A549 (cell line): ENCODE measurements around the gene SLC38A10. TPM values are rescaled to one million over a fixed set of nuclear protein-coding genes. Genes with fewer than 3 reads are reported as not detected.

ENCODE experiments used
- ATAC-seq, 2 experiments: fragments of 200-7000 bp in 1 of 2; fragments of >200 bp in 1 of 2; cut with Nextera tagmentation in 1 of 2; cut with Tn5 transposase in 1 of 2; 3 replicates each; pipeline versions ENCODE4 v1.8.0 to v1.9.1; 2018 to 2020; ENCODE audit warnings: mild to moderate bottlenecking in 1 of 2, moderate library complexity in 1 of 2
- CTCF ChIA-PET: fragments of 300-600 bp; sonication (Branson Sonifier 250); formaldehyde crosslinking; extraction: SDS; loops from one replicate; lab custom pipeline; 2021; ENCODE audit warnings: antibody characterized with exemption, inconsistent platforms; lab: Yijun Ruan, JAX
- POLR2A ChIA-PET: fragments of 350-600 bp; formaldehyde crosslinking; extraction: SDS; loops from one replicate; lab custom pipeline; 2021; ENCODE audit warnings: antibody characterized with exemption, inconsistent platforms; lab: Yijun Ruan, JAX
- DNase-seq, 2 experiments: peaks; one replicate each; pipeline versions ENCODE4 v3.0.0 to v3.0.0-alpha.2; 2011 to 2016; ENCODE audit warnings: low read depth in 1 of 2, low spot score in 1 of 2
- FAIRE-seq: peaks from 2 replicates; lab custom pipeline; 2011; peaks lifted over from hg19 to GRCh38; lab: Jason Lieb, UNC
- H3K27ac ChIP-seq, 2 experiments: fragments of >200 bp; sonication (Bioruptor Twin); formaldehyde crosslinking; 3 replicates each; pipeline ENCODE4 v1.5.1; 2016 to 2017
- H3K4me1 ChIP-seq: fragments of >200 bp; sonication (Bioruptor Twin); formaldehyde crosslinking; 3 replicates; pipeline ENCODE4 v1.6.1; 2016
- H3K4me2 ChIP-seq: fragments of >200 bp; sonication (Bioruptor Twin); formaldehyde crosslinking; 3 replicates; pipeline ENCODE4 v1.6.1; 2016
- H3K4me3 ChIP-seq: fragments of >200 bp; sonication (Bioruptor Twin); formaldehyde crosslinking; 3 replicates; pipeline ENCODE4 v1.5.1; 2016
- H3K9me3 ChIP-seq: fragments of >200 bp; sonication (Bioruptor Twin); formaldehyde crosslinking; 3 replicates; pipeline ENCODE4 v1.6.1; 2016
- BHLHE40 ChIP-seq: IDR thresholded peaks from 2 replicates; pipeline ENCODE4 v1.6.1; 2012; ENCODE audit warnings: low read depth, low read length, inconsistent platforms
- CEBPB ChIP-seq, 2 experiments: fragments of >200 bp in 1 of 2; sonication (Bioruptor Twin) in 1 of 2; formaldehyde crosslinking in 1 of 2; IDR thresholded peaks; 2 replicates each; pipeline ENCODE4 v1.6.1; 2012 to 2016
- CHD2 ChIP-seq: fragments of 150-350 bp; IDR thresholded peaks from 2 replicates; pipeline ENCODE4 v1.6.1; 2014; ENCODE audit warnings: low read length; ENCODE audit not compliant: partially characterized antibody
- CHD4 ChIP-seq: fragments of 200-600 bp; sonication (generic); IDR thresholded peaks from 2 replicates; pipeline ENCODE4 v1.6.1; 2016; ENCODE audit warnings: antibody characterized with exemption, mild to moderate bottlenecking, borderline replicate concordance
- EHF ChIP-seq: fragments of 250-450 bp; sonication (Bioruptor Pico); IDR thresholded peaks from 2 replicates; pipeline ENCODE4 v1.5.0; 2020; ENCODE audit warnings: mild to moderate bottlenecking
- FOSL2 ChIP-seq, 2 experiments: fragments of 450-650 bp in 1 of 2; fragments of >200 bp in 1 of 2; sonication (Bioruptor Twin) in 1 of 2; formaldehyde crosslinking; IDR thresholded peaks; 2 replicates each; pipeline versions ENCODE4 v1.5.0 to v1.6.1; 2016 to 2020; ENCODE audit warnings: mild to moderate bottlenecking in 1 of 2, moderate library complexity in 1 of 2
- GATA3 ChIP-seq: IDR thresholded peaks from 2 replicates; pipeline ENCODE4 v1.6.1; 2012; ENCODE audit warnings: borderline replicate concordance
- HEYL ChIP-seq: fragments of 250-450 bp; sonication (Bioruptor Pico); IDR thresholded peaks from 2 replicates; pipeline ENCODE4 v1.8.0; 2021; ENCODE audit warnings: mild to moderate bottlenecking, moderate library complexity
- HOXA7 ChIP-seq: fragments of 250-450 bp; sonication (Bioruptor Pico); IDR thresholded peaks from 2 replicates; pipeline ENCODE4 v1.5.0; 2020; ENCODE audit warnings: mild to moderate bottlenecking, moderate library complexity
- HOXB13 ChIP-seq: fragments of 250-450 bp; sonication (Bioruptor Pico); IDR thresholded peaks from 2 replicates; pipeline ENCODE4 v1.5.0; 2020; ENCODE audit warnings: low read depth, mild to moderate bottlenecking, moderate library complexity
- HOXB5 ChIP-seq: fragments of 250-450 bp; sonication (Bioruptor Pico); IDR thresholded peaks from 2 replicates; pipeline ENCODE4 v1.5.0; 2020; ENCODE audit warnings: mild to moderate bottlenecking, moderate library complexity
- KDM1A ChIP-seq: fragments of 200-600 bp; sonication (generic); IDR thresholded peaks from 2 replicates; pipeline ENCODE4 v1.6.1; 2016; ENCODE audit warnings: low read depth, mild to moderate bottlenecking
- KDM5A ChIP-seq: fragments of 200-600 bp; sonication (generic); IDR thresholded peaks from 2 replicates; pipeline ENCODE4 v1.6.1; 2016; ENCODE audit warnings: antibody characterized with exemption, mild to moderate bottlenecking
- NPAS2 ChIP-seq: fragments of 250-450 bp; sonication (Bioruptor Pico); IDR thresholded peaks from 2 replicates; pipeline ENCODE4 v1.8.0; 2022; ENCODE audit warnings: mild to moderate bottlenecking, moderate library complexity, borderline replicate concordance
- RARB ChIP-seq: fragments of 250-450 bp; sonication (Bioruptor Pico); IDR thresholded peaks from 2 replicates; pipeline ENCODE4 v1.8.0; 2021; ENCODE audit warnings: mild to moderate bottlenecking, moderate library complexity
- RCOR1 ChIP-seq: fragments of 150-350 bp; IDR thresholded peaks from 2 replicates; pipeline ENCODE4 v1.6.1; 2014; ENCODE audit warnings: antibody characterized with exemption, low read length, low read depth
- SREBF2 ChIP-seq: fragments of 450-650 bp; IDR thresholded peaks from 2 replicates; pipeline ENCODE4 v1.6.1; 2014; ENCODE audit warnings: mild to moderate bottlenecking, moderate library complexity
- TP53 ChIP-seq: fragments of 250-450 bp; sonication (Bioruptor Pico); IDR thresholded peaks from 2 replicates; pipeline ENCODE4 v1.5.0; 2021; ENCODE audit warnings: mild to moderate bottlenecking, moderate library complexity
- ZFP36 ChIP-seq: fragments of 450-650 bp; IDR thresholded peaks from 2 replicates; pipeline ENCODE4 v1.6.1; 2014; ENCODE audit warnings: borderline replicate concordance; ENCODE audit not compliant: partially characterized antibody
- WGBS: methylation state at CpG from one replicate; pipeline ENCODE4 v1.1.6; 2017; ENCODE audit errors: missing lambda C conversion rate; 5-methylcytosine and 5-hydroxymethylcytosine counted together
- polyA plus RNA-seq, 4 experiments: library from polyadenylated mRNA; depleted of rRNA in 3 of 4; stranded (reverse); fragments of >200 nt; fragmentation: RNase III in 1 of 4; extraction: RNeasy Plus Mini Kit Qiagen cat#74134 plus additional on column Dnase treatment in 1 of 4; gene quantifications; 2 replicates in 3 of 4; 3 replicates in 1 of 4; pipeline ENCODE4 v1.2.3, GENCODE V29; 2011 to 2017
- TF ChIP-seq, protein P1 (sequence below): IDR thresholded peaks from 2 replicates; pipeline ENCODE4 v1.6.1; 2012
- TF ChIP-seq, protein P2 (sequence below): fragments of >200 bp; sonication (Bioruptor Twin); formaldehyde crosslinking; IDR thresholded peaks from 2 replicates; pipeline ENCODE4 v1.6.1; 2016
- TF ChIP-seq, protein P3 (sequence below): IDR thresholded peaks from 2 replicates; pipeline ENCODE4 v1.6.1; 2012
- TF ChIP-seq, protein P4 (sequence below): IDR thresholded peaks from 2 replicates; pipeline ENCODE4 v1.6.1; 2012; ENCODE audit warnings: low read depth, borderline replicate concordance
- TF ChIP-seq, protein P5 (sequence below): fragments of 250-450 bp; sonication (Bioruptor Pico); IDR thresholded peaks from 2 replicates; pipeline ENCODE4 v1.5.0; 2021; ENCODE audit warnings: mild to moderate bottlenecking, moderate library complexity, borderline replicate concordance
- TF ChIP-seq, protein P6 (sequence below): fragments of 200-600 bp; sonication (generic); IDR thresholded peaks from 2 replicates; pipeline ENCODE4 v1.6.1; 2016; ENCODE audit warnings: antibody characterized with exemption, mild to moderate bottlenecking, moderate library complexity

Gene SLC38A10
- polyA plus RNA-seq, 2 of the 4 experiments (the other 2 are of a cell fraction), result 35.8 to 67.4 TPM

DNA sequence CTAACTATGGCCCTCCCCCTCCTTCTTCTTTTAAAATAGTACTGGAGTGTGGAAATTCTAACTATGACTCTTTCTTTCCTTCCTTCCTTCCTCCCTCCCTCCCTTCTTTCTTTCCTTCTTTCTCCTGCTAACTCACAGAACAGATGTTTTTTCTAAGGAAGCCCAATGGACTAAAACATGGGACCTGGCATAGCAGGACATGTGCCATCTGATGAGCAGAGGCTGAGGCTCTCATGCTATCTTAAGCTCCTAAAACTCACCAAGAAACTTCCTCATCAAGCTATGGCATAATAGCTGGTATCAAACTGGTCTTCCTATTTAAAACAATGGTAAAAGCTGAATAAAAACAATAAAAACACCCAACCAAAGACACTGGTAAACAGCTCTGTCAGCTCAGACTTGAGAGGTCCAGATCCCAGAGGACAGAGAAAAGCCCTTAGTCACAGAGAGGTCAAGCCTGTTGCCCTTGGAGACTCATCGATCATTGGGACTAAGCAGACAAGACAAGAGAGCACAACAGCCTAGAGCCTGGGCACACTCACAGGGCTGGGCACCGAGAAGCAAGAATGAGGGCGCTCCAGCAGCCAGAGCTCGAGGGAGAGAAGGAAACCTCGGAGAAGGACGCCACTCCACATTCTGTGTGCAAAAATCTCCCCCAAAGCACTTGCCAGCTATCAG is 27.6 kb downstream of the SLC38A10 start:
- ATAC-seq (no peak), DNase-seq (no peak), FAIRE-seq (no peak)
- H3K27ac ChIP-seq, result no peak overlapping the region
- no peak overlapping the region for H3K4me2 ChIP-seq
- no peaks in the 10 kb centered on the region for H3K9me3 ChIP-seq
- H3K4me3 ChIP-seq, result no peak overlapping the region
- no peaks in the 10 kb centered on the region for H3K4me1 ChIP-seq
- CTCF ChIA-PET, result interaction anchor here (0.7 to 2.8 kb wide), 5 partner anchors 15 to 217 kb away, joined by 3 to 12 read pairs (median 4); no protein-coding TSS in a partner anchor
- POLR2A ChIA-PET, result no interaction called here
- TF ChIP-seq NPAS2 (no peak), KDM5A (no peak), TP53 (no peak), HOXA7 (CRISPR knock-in tag) (no peak), BHLHE40 (no peak), CHD2 (no peak), SREBF2 (no peak), KDM1A (no peak), GATA3 (no peak), EHF (CRISPR knock-in tag) (no peak), HOXB13 (CRISPR knock-in tag) (no peak), RARB (CRISPR knock-in tag) (no peak), CHD4 (no peak), FOSL2 (IDR thresholded peaks at IDR 0.05) (no peak), FOSL2 (CRISPR knock-in tag; IDR thresholded peaks at IDR 0.05) (no peak), HEYL (CRISPR knock-in tag) (no peak)
- TF ChIP-seq, protein P1, sequence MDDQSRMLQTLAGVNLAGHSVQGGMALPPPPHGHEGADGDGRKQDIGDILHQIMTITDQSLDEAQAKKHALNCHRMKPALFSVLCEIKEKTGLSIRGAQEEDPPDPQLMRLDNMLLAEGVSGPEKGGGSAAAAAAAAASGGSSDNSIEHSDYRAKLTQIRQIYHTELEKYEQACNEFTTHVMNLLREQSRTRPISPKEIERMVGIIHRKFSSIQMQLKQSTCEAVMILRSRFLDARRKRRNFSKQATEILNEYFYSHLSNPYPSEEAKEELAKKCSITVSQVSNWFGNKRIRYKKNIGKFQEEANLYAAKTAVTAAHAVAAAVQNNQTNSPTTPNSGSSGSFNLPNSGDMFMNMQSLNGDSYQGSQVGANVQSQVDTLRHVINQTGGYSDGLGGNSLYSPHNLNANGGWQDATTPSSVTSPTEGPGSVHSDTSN, result no peak
- TF ChIP-seq, protein P2, sequence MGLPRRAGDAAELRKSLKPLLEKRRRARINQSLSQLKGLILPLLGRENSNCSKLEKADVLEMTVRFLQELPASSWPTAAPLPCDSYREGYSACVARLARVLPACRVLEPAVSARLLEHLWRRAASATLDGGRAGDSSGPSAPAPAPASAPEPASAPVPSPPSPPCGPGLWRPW, result no peak
- TF ChIP-seq, protein P3, sequence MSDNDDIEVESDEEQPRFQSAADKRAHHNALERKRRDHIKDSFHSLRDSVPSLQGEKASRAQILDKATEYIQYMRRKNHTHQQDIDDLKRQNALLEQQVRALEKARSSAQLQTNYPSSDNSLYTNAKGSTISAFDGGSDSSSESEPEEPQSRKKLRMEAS, result no peak
- TF ChIP-seq, protein P4, sequence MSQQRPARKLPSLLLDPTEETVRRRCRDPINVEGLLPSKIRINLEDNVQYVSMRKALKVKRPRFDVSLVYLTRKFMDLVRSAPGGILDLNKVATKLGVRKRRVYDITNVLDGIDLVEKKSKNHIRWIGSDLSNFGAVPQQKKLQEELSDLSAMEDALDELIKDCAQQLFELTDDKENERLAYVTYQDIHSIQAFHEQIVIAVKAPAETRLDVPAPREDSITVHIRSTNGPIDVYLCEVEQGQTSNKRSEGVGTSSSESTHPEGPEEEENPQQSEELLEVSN, result no peak
- WGBS, result 93% methylated on average over 6 of the region's 6 CpGs

DNA sequence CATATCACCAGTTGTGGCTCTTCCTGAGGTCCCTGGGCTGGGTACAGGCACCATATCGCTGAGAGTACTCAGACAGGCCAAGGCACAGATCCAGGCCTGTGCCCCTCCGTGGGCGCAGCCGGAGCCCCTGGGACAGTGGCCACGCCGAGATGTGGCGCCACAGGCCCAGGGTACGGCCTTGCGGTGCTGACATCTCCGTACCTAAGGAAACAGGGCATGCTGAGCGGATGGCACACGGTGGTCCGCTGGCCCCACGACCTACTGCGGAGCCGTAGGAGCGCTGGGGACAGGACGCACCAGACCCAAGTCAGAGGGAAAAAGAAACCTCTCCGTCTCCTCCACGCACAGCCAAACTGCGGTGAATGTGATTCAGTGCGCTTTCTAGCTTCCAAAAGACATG is 29.5 kb downstream of the SLC38A10 start:
- no peak for FAIRE-seq
- no peak overlapping the region for H3K4me3 ChIP-seq
- no peaks in the 10 kb centered on the region for H3K4me1 ChIP-seq
- TF ChIP-seq RCOR1, result no peak
- TF ChIP-seq, protein P1, result no peak
- TF ChIP-seq, protein P5, sequence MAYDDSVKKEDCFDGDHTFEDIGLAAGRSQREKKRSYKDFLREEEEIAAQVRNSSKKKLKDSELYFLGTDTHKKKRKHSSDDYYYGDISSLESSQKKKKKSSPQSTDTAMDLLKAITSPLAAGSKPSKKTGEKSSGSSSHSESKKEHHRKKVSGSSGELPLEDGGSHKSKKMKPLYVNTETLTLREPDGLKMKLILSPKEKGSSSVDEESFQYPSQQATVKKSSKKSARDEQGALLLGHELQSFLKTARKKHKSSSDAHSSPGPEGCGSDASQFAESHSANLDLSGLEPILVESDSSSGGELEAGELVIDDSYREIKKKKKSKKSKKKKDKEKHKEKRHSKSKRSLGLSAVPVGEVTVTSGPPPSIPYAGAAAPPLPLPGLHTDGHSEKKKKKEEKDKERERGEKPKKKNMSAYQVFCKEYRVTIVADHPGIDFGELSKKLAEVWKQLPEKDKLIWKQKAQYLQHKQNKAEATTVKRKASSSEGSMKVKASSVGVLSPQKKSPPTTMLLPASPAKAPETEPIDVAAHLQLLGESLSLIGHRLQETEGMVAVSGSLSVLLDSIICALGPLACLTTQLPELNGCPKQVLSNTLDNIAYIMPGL, result no peak
- TF ChIP-seq HEYL (CRISPR knock-in tag), result no peak
- no peak for TF ChIP-seq HOXB5 (CRISPR knock-in tag)
- no peak for TF ChIP-seq CEBPB (IDR thresholded peaks at IDR 0.05)
- TF ChIP-seq, protein P4, result no peak
- no peak for TF ChIP-seq KDM5A
- no peak for TF ChIP-seq ZFP36
- TF ChIP-seq GATA3, result no peak
- TF ChIP-seq, protein P6, sequence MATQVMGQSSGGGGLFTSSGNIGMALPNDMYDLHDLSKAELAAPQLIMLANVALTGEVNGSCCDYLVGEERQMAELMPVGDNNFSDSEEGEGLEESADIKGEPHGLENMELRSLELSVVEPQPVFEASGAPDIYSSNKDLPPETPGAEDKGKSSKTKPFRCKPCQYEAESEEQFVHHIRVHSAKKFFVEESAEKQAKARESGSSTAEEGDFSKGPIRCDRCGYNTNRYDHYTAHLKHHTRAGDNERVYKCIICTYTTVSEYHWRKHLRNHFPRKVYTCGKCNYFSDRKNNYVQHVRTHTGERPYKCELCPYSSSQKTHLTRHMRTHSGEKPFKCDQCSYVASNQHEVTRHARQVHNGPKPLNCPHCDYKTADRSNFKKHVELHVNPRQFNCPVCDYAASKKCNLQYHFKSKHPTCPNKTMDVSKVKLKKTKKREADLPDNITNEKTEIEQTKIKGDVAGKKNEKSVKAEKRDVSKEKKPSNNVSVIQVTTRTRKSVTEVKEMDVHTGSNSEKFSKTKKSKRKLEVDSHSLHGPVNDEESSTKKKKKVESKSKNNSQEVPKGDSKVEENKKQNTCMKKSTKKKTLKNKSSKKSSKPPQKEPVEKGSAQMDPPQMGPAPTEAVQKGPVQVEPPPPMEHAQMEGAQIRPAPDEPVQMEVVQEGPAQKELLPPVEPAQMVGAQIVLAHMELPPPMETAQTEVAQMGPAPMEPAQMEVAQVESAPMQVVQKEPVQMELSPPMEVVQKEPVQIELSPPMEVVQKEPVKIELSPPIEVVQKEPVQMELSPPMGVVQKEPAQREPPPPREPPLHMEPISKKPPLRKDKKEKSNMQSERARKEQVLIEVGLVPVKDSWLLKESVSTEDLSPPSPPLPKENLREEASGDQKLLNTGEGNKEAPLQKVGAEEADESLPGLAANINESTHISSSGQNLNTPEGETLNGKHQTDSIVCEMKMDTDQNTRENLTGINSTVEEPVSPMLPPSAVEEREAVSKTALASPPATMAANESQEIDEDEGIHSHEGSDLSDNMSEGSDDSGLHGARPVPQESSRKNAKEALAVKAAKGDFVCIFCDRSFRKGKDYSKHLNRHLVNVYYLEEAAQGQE, result no peak
- TF ChIP-seq, all 56 proteins: peak for 0
- Histone ChIP-seq H3K4me2 (no peak overlapping the region), H3K9me3 (no peaks in the 10 kb centered on the region), H3K27ac (no peak overlapping the region)
- no peak for DNase-seq
- 98% methylated on average over 19 of the region's 22 CpGs for WGBS
- ATAC-seq, result no peak
- POLR2A ChIA-PET, result no interaction called here
- CTCF ChIA-PET, result interaction anchor here (0.5 to 14.3 kb wide), 4 partner anchors 11 to 232 kb away, joined by 3 to 184 read pairs (median 8); no protein-coding TSS in a partner anchor
